Mesothelial cell of epicardium (in vitro differentiated cells): ENCODE data around the gene CRB2. TPM values are rescaled to one million over a fixed set of nuclear protein-coding genes. Genes with fewer than 3 reads are reported as not detected.

Experiments used
- DNase-seq, 2 experiments: peaks; one replicate each; pipeline ENCODE4 v3.0.0; 2021; ENCODE audit warnings: low spot score in 2 of 2; ENCODE audit not compliant: unreplicated experiment in 2 of 2
- H3K27ac Mint-ChIP-seq: 2 replicates; pipeline ENCODE4 v1.8.0; 2021; ENCODE audit warnings: mixed read lengths
- H3K27me3 Mint-ChIP-seq: 2 replicates; pipeline ENCODE4 v1.8.0; 2021; ENCODE audit warnings: low read depth, mixed read lengths
- H3K36me3 Mint-ChIP-seq: 2 replicates; pipeline ENCODE4 v1.8.0; 2021; ENCODE audit warnings: mixed read lengths
- H3K4me1 Mint-ChIP-seq: 2 replicates; pipeline ENCODE4 v1.8.0; 2021; ENCODE audit warnings: mixed read lengths
- H3K4me3 Mint-ChIP-seq: 2 replicates; pipeline ENCODE4 v1.8.0; 2021; ENCODE audit warnings: mild to moderate bottlenecking, moderate library complexity, mixed read lengths
- H3K9me3 Mint-ChIP-seq: 2 replicates; pipeline ENCODE4 v1.8.0; 2021; ENCODE audit warnings: mixed read lengths
- total RNA-seq: library from RNA; stranded (reverse); gene quantifications from 3 replicates; pipeline ENCODE4 v1.2.1, GENCODE V29; 2021
- TF ChIP-seq, protein P1 (sequence below): fragments of 200-600 bp; sonication (generic); IDR thresholded peaks from one replicate; pipeline ENCODE4 v1.5.0; 2021; ENCODE audit warnings: antibody characterized with exemption; ENCODE audit not compliant: unreplicated experiment

The CRB2 gene
- total RNA-seq, 1 donor from 2014 or later: 41.0 TPM

DNA sequence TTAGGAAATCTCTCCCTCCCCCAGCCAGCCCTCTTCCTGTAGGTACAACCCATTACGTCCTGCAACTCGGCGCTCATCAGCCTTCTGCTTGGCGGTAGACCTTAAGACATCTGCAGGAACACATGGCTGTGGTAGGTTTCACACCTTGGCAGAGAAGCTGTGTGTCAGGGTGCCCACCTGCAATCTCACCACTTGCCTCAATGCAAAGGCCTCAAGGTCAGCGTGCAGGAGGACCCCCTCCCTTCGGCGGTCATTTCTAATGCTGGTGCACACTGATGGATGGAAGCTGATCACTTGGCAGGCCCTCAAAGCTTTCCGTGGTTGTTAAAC lies 67.3 kb downstream of the CRB2 start:
- H3K36me3 Mint-ChIP-seq: peaks cover 7% of the 10 kb centered on the region
- H3K27ac Mint-ChIP-seq: no peak overlapping the region

DNA sequence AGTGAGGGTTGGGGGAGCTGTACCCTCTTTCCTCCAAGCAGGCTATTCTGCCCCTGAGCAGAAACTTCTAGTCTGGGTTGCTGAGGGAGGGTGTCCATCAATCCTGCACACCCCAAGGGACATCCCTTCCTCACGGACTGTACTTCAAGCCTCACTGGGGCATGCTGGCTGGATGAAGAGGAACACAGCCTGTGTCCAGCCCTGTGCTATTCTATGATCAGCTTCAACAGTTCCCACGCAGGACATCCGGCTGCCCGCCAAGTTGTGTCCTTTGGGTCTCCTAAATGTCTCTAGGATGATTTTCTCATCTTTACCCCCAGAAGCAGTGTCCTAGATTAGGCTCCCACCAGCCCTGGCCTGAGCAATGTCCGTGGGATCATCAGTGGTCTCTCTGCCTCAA lies 68.1 kb downstream of the CRB2 start:
- no peak for DNase-seq
- H3K27ac Mint-ChIP-seq: no peak overlapping the region
- no peak overlapping the region for H3K4me3 Mint-ChIP-seq
- peaks cover 11% of the 10 kb centered on the region for H3K36me3 Mint-ChIP-seq
- H3K27me3 Mint-ChIP-seq: no peaks in the 10 kb centered on the region
- peaks cover 6% of the 10 kb centered on the region for H3K4me1 Mint-ChIP-seq
- peaks cover 5% of the 10 kb centered on the region for H3K9me3 Mint-ChIP-seq
- TF ChIP-seq, protein P1, sequence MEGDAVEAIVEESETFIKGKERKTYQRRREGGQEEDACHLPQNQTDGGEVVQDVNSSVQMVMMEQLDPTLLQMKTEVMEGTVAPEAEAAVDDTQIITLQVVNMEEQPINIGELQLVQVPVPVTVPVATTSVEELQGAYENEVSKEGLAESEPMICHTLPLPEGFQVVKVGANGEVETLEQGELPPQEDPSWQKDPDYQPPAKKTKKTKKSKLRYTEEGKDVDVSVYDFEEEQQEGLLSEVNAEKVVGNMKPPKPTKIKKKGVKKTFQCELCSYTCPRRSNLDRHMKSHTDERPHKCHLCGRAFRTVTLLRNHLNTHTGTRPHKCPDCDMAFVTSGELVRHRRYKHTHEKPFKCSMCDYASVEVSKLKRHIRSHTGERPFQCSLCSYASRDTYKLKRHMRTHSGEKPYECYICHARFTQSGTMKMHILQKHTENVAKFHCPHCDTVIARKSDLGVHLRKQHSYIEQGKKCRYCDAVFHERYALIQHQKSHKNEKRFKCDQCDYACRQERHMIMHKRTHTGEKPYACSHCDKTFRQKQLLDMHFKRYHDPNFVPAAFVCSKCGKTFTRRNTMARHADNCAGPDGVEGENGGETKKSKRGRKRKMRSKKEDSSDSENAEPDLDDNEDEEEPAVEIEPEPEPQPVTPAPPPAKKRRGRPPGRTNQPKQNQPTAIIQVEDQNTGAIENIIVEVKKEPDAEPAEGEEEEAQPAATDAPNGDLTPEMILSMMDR: no peak

More for the DNA sequence above, 67.3 kb downstream of the CRB2 start:
- DNase-seq: no peak
- Mint-ChIP-seq H3K9me3 (no peaks in the 10 kb centered on the region), H3K4me1 (peaks cover 6% of the 10 kb centered on the region), H3K27me3 (no peaks in the 10 kb centered on the region), H3K4me3 (no peak overlapping the region)
- TF ChIP-seq, protein P1: no peak

GRCh38 chr9:123424552-123425225 lies 68.7 kb downstream of the CRB2 start:
- H3K4me1 Mint-ChIP-seq: peaks cover 6% of the 10 kb centered on the region
- peaks cover 15% of the 10 kb centered on the region for H3K36me3 Mint-ChIP-seq
- no peaks in the 10 kb centered on the region for H3K27me3 Mint-ChIP-seq
- TF ChIP-seq, protein P1: no peak
- H3K27ac Mint-ChIP-seq: no peak overlapping the region
- H3K4me3 Mint-ChIP-seq: no peak overlapping the region
- no peak for DNase-seq
- peaks cover 10% of the 10 kb centered on the region for H3K9me3 Mint-ChIP-seq

GRCh38 chr9:123425261-123425821 lies 69.3 kb downstream of the CRB2 start:
- no peak for DNase-seq
- no peak overlapping the region for H3K4me3 Mint-ChIP-seq
- H3K4me1 Mint-ChIP-seq: peaks cover 6% of the 10 kb centered on the region
- H3K36me3 Mint-ChIP-seq: peaks cover 17% of the 10 kb centered on the region
- no peak overlapping the region for H3K27ac Mint-ChIP-seq
- TF ChIP-seq, protein P1: no peak
- H3K9me3 Mint-ChIP-seq: peaks cover 16% of the 10 kb centered on the region
- no peaks in the 10 kb centered on the region for H3K27me3 Mint-ChIP-seq

DNA sequence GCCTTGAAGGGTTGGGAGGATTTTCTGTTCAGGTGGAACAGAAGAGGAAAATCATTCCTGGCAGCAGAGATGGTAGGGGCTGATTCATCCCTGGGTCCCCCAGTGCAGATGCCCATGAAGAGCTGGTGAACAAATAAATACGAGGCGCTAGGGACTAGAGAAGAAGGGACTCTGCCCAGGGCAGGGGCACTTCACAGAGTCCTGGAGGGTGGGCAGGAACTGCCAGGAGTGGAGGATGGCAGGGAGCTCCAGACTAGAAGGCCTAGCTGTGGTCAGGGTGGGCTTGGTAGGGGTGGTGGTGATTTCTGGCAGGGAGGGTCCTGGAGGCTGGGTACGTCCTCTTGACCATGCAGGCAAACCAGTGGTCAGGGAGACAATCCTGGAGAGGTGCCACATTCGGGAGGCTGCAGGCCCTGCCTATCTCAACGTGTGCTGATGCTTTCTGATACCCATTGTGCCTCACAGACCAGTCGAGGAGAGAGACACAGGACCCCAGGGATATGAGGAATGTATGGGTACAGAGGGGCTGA lies 69.9 kb downstream of the CRB2 start:
- TF ChIP-seq, protein P1: no peak
- H3K9me3 Mint-ChIP-seq: peaks cover 18% of the 10 kb centered on the region
- no peaks in the 10 kb centered on the region for H3K27me3 Mint-ChIP-seq
- peaks cover 20% of the 10 kb centered on the region for H3K36me3 Mint-ChIP-seq
- no peak overlapping the region for H3K4me3 Mint-ChIP-seq
- no peak for DNase-seq
- peaks cover 6% of the 10 kb centered on the region for H3K4me1 Mint-ChIP-seq
- no peak overlapping the region for H3K27ac Mint-ChIP-seq
